H1 (cell line): Measurements from ENCODE around the gene USP10. TPM values are rescaled to one million over a fixed set of nuclear protein-coding genes. Genes with fewer than 3 reads are reported as not detected.

Experiments used
- CTCF ChIA-PET: fragments of 300-600 bp; sonication (Branson Sonifier 250); formaldehyde crosslinking; loops from one replicate; lab custom pipeline; 2021; ENCODE audit not compliant: partially characterized antibody; lab: Charles Lee
- POLR2A ChIA-PET: fragments of 300-600 bp; sonication (Branson Sonifier 250); formaldehyde crosslinking; loops from one replicate; lab custom pipeline; 2021; ENCODE audit warnings: inconsistent platforms; ENCODE audit not compliant: partially characterized antibody; lab: Charles Lee
- DNase-seq, 2 experiments: peaks; one replicate each; pipeline versions ENCODE4 v3.0.0 to v3.0.0-alpha.2; 2010 to 2022; ENCODE audit warnings: low spot score in 2 of 2, low read depth in 1 of 2, mixed read lengths in 1 of 2
- FAIRE-seq: peaks from 2 replicates; lab custom pipeline; 2011; peaks lifted over from hg19 to GRCh38; lab: Jason Lieb, UNC
- H2AFZ ChIP-seq: 2 replicates; pipeline ENCODE4 v1.8.1; 2012; ENCODE audit warnings: low read length, inconsistent platforms
- H2AK5ac ChIP-seq: 2 replicates; pipeline ENCODE4 v1.6.1; 2013; ENCODE audit warnings: low read depth, low read length
- H2BK120ac ChIP-seq: replicated peaks from 2 replicates; pipeline ENCODE3; 2013; ENCODE audit warnings: low read depth, low read length, inconsistent platforms
- H2BK12ac ChIP-seq: 2 replicates; pipeline ENCODE4 v1.6.1; 2013; ENCODE audit warnings: low read depth, low read length
- H2BK15ac ChIP-seq: 2 replicates; pipeline ENCODE4 v1.6.1; 2013; ENCODE audit warnings: low read length
- H2BK20ac ChIP-seq: 2 replicates; pipeline ENCODE4 v1.6.1; 2013; ENCODE audit warnings: low read length
- H2BK5ac ChIP-seq: 2 replicates; pipeline ENCODE4 v1.6.1; 2013; ENCODE audit warnings: low read depth, low read length
- H3K14ac ChIP-seq: 2 replicates; pipeline ENCODE4 v1.6.1; 2013; ENCODE audit warnings: inconsistent platforms; ENCODE audit not compliant: insufficient read length
- H3K18ac ChIP-seq: 2 replicates; pipeline ENCODE4 v1.6.1; 2013; ENCODE audit warnings: low read length; ENCODE audit errors: extremely low read depth
- H3K23ac ChIP-seq: 2 replicates; pipeline ENCODE4 v1.6.1; 2013; ENCODE audit warnings: inconsistent platforms; ENCODE audit not compliant: insufficient read length
- H3K23me2 ChIP-seq: 2 replicates; pipeline ENCODE4 v1.6.1; 2013; ENCODE audit warnings: low read depth, low read length
- H3K27ac ChIP-seq: 2 replicates; pipeline ENCODE4 v1.6.1; 2011; ENCODE audit warnings: low read depth, low read length, inconsistent platforms
- H3K27me3 ChIP-seq, 4 experiments: replicated peaks in 1 of 4; 1 replicate in 1 of 4; 2 replicates in 3 of 4; pipeline versions ENCODE4 v1.6.1 to v1.8.1; 2011 to 2013; ENCODE audit warnings: low read length in 3 of 4, mild to moderate bottlenecking in 3 of 4, inconsistent platforms in 2 of 4, mixed read lengths in 2 of 4, moderate library complexity in 1 of 4; ENCODE audit not compliant: control insufficient read depth in 3 of 4, insufficient read depth in 3 of 4; ENCODE audit errors: extremely low read depth in 1 of 4
- H3K36me3 ChIP-seq, 4 experiments: 2 replicates each; pipeline versions ENCODE4 v1.6.1 to v1.8.1; 2011 to 2013; ENCODE audit warnings: mild to moderate bottlenecking in 4 of 4, low read length in 3 of 4, moderate library complexity in 2 of 4, control low read depth in 1 of 4, inconsistent platforms in 1 of 4; ENCODE audit not compliant: insufficient read depth in 4 of 4, control insufficient read depth in 2 of 4
- H3K4ac ChIP-seq: replicated peaks from 2 replicates; pipeline ENCODE3; 2013; ENCODE audit warnings: low read length, low read depth, mixed read lengths, inconsistent platforms; ENCODE audit not compliant: insufficient read length
- H3K4me1 ChIP-seq, 4 experiments: replicated peaks in 1 of 4; 1 replicate in 1 of 4; 2 replicates in 3 of 4; pipeline versions ENCODE4 v1.6.1 to v1.8.1; 2011 to 2013; ENCODE audit warnings: low read length in 3 of 4, inconsistent platforms in 2 of 4, mixed read lengths in 1 of 4; ENCODE audit not compliant: insufficient read depth in 4 of 4, control insufficient read depth in 3 of 4
- H3K4me2 ChIP-seq, 2 experiments: 2 replicates each; pipeline versions ENCODE4 v1.6.1 to v1.8.1; 2011 to 2013; ENCODE audit warnings: low read depth in 2 of 2, low read length in 2 of 2, control low read depth in 1 of 2, inconsistent platforms in 1 of 2, mild to moderate bottlenecking in 1 of 2; ENCODE audit not compliant: insufficient read depth in 1 of 2
- H3K4me3 ChIP-seq, 4 experiments: fragments of 200-600, 300-600 bp in 1 of 4; sonication (generic), shearing (Covaris generic), sonication (Bioruptor Twin) in 1 of 4; 2 replicates each; pipeline versions ENCODE4 v1.5.1 to v1.8.1; 2011 to 2016; ENCODE audit warnings: low read length in 4 of 4, low read depth in 3 of 4, control low read depth in 2 of 4, inconsistent platforms in 2 of 4, mild to moderate bottlenecking in 2 of 4, mixed read lengths in 1 of 4, moderate library complexity in 1 of 4; ENCODE audit not compliant: insufficient read depth in 2 of 4; ENCODE audit errors: extremely low read depth in 1 of 4
- H3K56ac ChIP-seq: replicated peaks from 2 replicates; pipeline ENCODE3; 2013; ENCODE audit warnings: low read depth, mild to moderate bottlenecking, mixed read lengths, low read length, inconsistent platforms; ENCODE audit not compliant: insufficient read length
- H3K79me1 ChIP-seq: 2 replicates; pipeline ENCODE4 v1.6.1; 2013; ENCODE audit warnings: low read depth, low read length, control low read depth
- H3K79me2 ChIP-seq, 2 experiments: 2 replicates each; pipeline versions ENCODE4 v1.6.1 to v1.8.1; 2012 to 2013; ENCODE audit warnings: low read length in 2 of 2, mild to moderate bottlenecking in 2 of 2, inconsistent platforms in 1 of 2; ENCODE audit not compliant: insufficient read depth in 2 of 2, control insufficient read depth in 1 of 2
- H3K9ac ChIP-seq, 4 experiments: replicated peaks in 1 of 4; 1 replicate in 1 of 4; 2 replicates in 3 of 4; pipeline versions ENCODE4 v1.6.1 to v1.8.1; 2011 to 2013; ENCODE audit warnings: low read depth in 3 of 4, low read length in 3 of 4, control low read depth in 2 of 4, mild to moderate bottlenecking in 2 of 4, moderate library complexity in 2 of 4, inconsistent platforms in 1 of 4; ENCODE audit errors: extremely low read depth in 1 of 4
- H3K9me3 ChIP-seq, 2 experiments: 2 replicates each; pipeline versions ENCODE4 v1.6.1 to v1.8.1; 2012 to 2013; ENCODE audit warnings: mild to moderate bottlenecking in 2 of 2, moderate library complexity in 2 of 2, control low read depth in 1 of 2, inconsistent platforms in 1 of 2, low read depth in 1 of 2, low read length in 1 of 2, mixed read lengths in 1 of 2; ENCODE audit not compliant: insufficient read depth in 2 of 2
- H4K20me1 ChIP-seq, 2 experiments: replicated peaks in 1 of 2; 2 replicates each; pipeline versions ENCODE3 to v1.8.1; 2011 to 2013; ENCODE audit warnings: inconsistent platforms in 2 of 2, low read length in 2 of 2, mild to moderate bottlenecking in 1 of 2; ENCODE audit not compliant: insufficient read depth in 2 of 2, control insufficient read depth in 1 of 2
- H4K5ac ChIP-seq: 2 replicates; pipeline ENCODE4 v1.6.1; 2013; ENCODE audit warnings: low read length, low read depth, mixed read lengths, inconsistent platforms; ENCODE audit not compliant: insufficient read length
- H4K8ac ChIP-seq: 2 replicates; pipeline ENCODE4 v1.8.0; 2013; ENCODE audit warnings: mild to moderate bottlenecking, moderate library complexity, low read length, inconsistent platforms; ENCODE audit not compliant: insufficient read depth; ENCODE audit errors: extremely low read depth
- H4K91ac ChIP-seq: replicated peaks from 2 replicates; pipeline ENCODE3; 2013; ENCODE audit warnings: low read length, mixed read lengths, inconsistent platforms; ENCODE audit not compliant: insufficient read length
- CTBP2 ChIP-seq: IDR thresholded peaks from 2 replicates; pipeline ENCODE4 v1.7.0; 2011; ENCODE audit warnings: borderline replicate concordance, mild to moderate bottlenecking, moderate library complexity, mixed read lengths, low read length; ENCODE audit not compliant: insufficient read depth, insufficient read length
- GABPA ChIP-seq: IDR thresholded peaks from 2 replicates; pipeline ENCODE4 v1.6.1; 2011; ENCODE audit warnings: mild to moderate bottlenecking, low read length, moderate library complexity, borderline replicate concordance; ENCODE audit not compliant: insufficient read depth
- HDAC6 ChIP-seq: IDR thresholded peaks from one replicate; pipeline ENCODE4 v1.7.1; 2012; ENCODE audit warnings: low read depth, mild to moderate bottlenecking, inconsistent platforms, low read length, moderate library complexity
- NRF1 ChIP-seq: IDR thresholded peaks from 2 replicates; pipeline ENCODE4 v1.6.1; 2011; ENCODE audit warnings: mild to moderate bottlenecking, low read depth, low read length, improper control_type of control experiment
- PHF8 ChIP-seq: fragments of 200-600 bp; sonication (generic); conservative IDR thresholded peaks from 2 replicates; pipeline ENCODE4 v1.7.1; 2012; ENCODE audit warnings: low read depth, mild to moderate bottlenecking, inconsistent platforms, low read length, moderate library complexity
- SIX5 ChIP-seq: IDR thresholded peaks from 2 replicates; pipeline ENCODE4 v1.6.1; 2011; ENCODE audit warnings: mild to moderate bottlenecking, low read depth, low read length
- SP4 ChIP-seq: IDR thresholded peaks from 2 replicates; pipeline ENCODE4 v1.6.1; 2012; ENCODE audit warnings: low read length, inconsistent platforms
- WGBS, 2 experiments: shearing (Covaris generic) in 1 of 2; methylation state at CpG; one replicate each; pipeline versions ENCODE4 v1.1.6 to v1.1.7; 2013 to 2015; ENCODE audit warnings: low lambda C conversion rate in 2 of 2, mixed read lengths in 2 of 2, inconsistent platforms in 1 of 2, low coverage in 1 of 2, missing lambda C conversion rate in 1 of 2; ENCODE audit not compliant: insufficient replicate concordance in 2 of 2, insufficient coverage in 1 of 2, insufficient read length in 1 of 2; ENCODE audit errors: extremely low coverage in 1 of 2, missing lambda C conversion rate in 1 of 2; 5-methylcytosine and 5-hydroxymethylcytosine counted together
- polyA plus RNA-seq, 7 experiments: library from polyadenylated mRNA; depleted of rRNA in 3 of 7; stranded (reverse) in 5 of 7; unstranded in 2 of 7; fragments of >200 nt in 5 of 7; fragments of 200-250 nt in 2 of 7; gene quantifications; 1 replicate in 5 of 7; 2 replicates in 1 of 7; 4 replicates in 1 of 7; pipeline versions ENCODE4 v1.2.1 to v1.2.3, GENCODE V29; 2011 to 2013; ENCODE audit warnings: missing spikeins in 2 of 7, mixed read lengths in 2 of 7
- total RNA-seq: library from RNA; stranded (reverse); fragmentation: NEBNext Ultra II Directional; extraction: Animal tissue kit (Norgen Biotek cat#: 25700); gene quantifications from 2 replicates; pipeline ENCODE4 v1.2.1, GENCODE V29; 2021

USP10 gene
- total and polyA plus RNA-seq, 2 of the 8 experiments (the other 6 are each of a cell fraction or from before 2014, with no cell fraction given), result 171 to 195 TPM

GRCh38 chr16:84827131-84827574 is 127.4 kb downstream of the USP10 start:
- H3K4ac ChIP-seq, result no peak overlapping the region
- H3K56ac ChIP-seq, result no peak overlapping the region
- no peak for FAIRE-seq
- ChIA-PET CTCF (interaction anchor here (1.5 to 1.7 kb wide), 3 partner anchors 35 to 205 kb away, joined by 3 to 5 read pairs (median 3); no protein-coding TSS in a partner anchor), POLR2A (interaction anchor here (0.6 to 1.3 kb wide), 2 partner anchors 144 to 1125 kb away, joined by 3 read pairs; no protein-coding TSS in a partner anchor)
- H3K79me2 ChIP-seq, result no peaks in the 10 kb centered on the region
- no peak overlapping the region for H2BK15ac ChIP-seq
- no peak overlapping the region; the same call in 1 of the 2 replicates for H4K8ac ChIP-seq
- no peak for TF ChIP-seq GABPA
- no peak for TF ChIP-seq PHF8
- no peak for TF ChIP-seq NRF1
- TF ChIP-seq SIX5, result no peak
- TF ChIP-seq SP4, result no peak
- no peak for TF ChIP-seq CTBP2
- no peak for TF ChIP-seq HDAC6
- no peak overlapping the region for H3K14ac ChIP-seq
- 0 out of 2 replicates have a peak overlapping the region, but pooled peaks have one; percentile 39 for H2AK5ac ChIP-seq
- H3K79me1 ChIP-seq, result no peaks in the 10 kb centered on the region
- H3K4me3 ChIP-seq, result no peak overlapping the region
- H2AFZ ChIP-seq, result no peak overlapping the region; the same call in 1 of the 2 replicates
- H4K91ac ChIP-seq, result no peak overlapping the region
- no peaks in the 10 kb centered on the region for H3K9me3 ChIP-seq
- H3K18ac ChIP-seq, result no peak overlapping the region
- H3K23ac ChIP-seq, result no peak overlapping the region
- H2BK12ac ChIP-seq, result 0 out of 2 replicates have a peak overlapping the region, but pooled peaks have one; percentile 17
- H3K9ac ChIP-seq, result no peak overlapping the region
- H4K20me1 ChIP-seq, result no peaks in the 10 kb centered on the region
- no peaks in the 10 kb centered on the region for H3K36me3 ChIP-seq
- no peak overlapping the region for H3K4me2 ChIP-seq
- H4K5ac ChIP-seq, result no peak overlapping the region
- H2BK5ac ChIP-seq, result no peak overlapping the region
- peaks cover 0 to 4% (median 0%) of the 10 kb centered on the region in 4 experiments; a peak in 2 of 7 replicates for H3K4me1 ChIP-seq
- WGBS, 2 experiments, result 94% methylated on average over 13 of the region's 16 CpGs; no CpG with 5 or more reads in 1 of the 2 experiments
- H3K27ac ChIP-seq, result no peak overlapping the region
- no peaks in the 10 kb centered on the region; a peak in 2 of 7 replicates for H3K27me3 ChIP-seq
- no peak for DNase-seq
- H2BK20ac ChIP-seq, result no peak overlapping the region
- no peak overlapping the region for H2BK120ac ChIP-seq
- H3K23me2 ChIP-seq, result no peaks in the 10 kb centered on the region
